ENCODE results near the gene PAN3.

The PAN3 gene

GRCh38 chr13:28199089-28199488, 60.7 kb downstream of the PAN3 start:
- Mint-ChIP-seq H3K27me3 (no peaks in the 10 kb centered on the region), H3K4me1 (peaks cover 16% of the 10 kb centered on the region), H3K27ac (ENCODE audit: low read depth) (no peak overlapping the region), H3K36me3 (ENCODE audit: insufficient read depth) (peaks cover 29% of the 10 kb centered on the region), H3K9me3 (no peaks in the 10 kb centered on the region), H3K4me3 (no peak overlapping the region)
- DNase-seq (ENCODE audit: low spot score in 2 of 2) (no peak), ATAC-seq (replicated peaks; ENCODE audit: extremely low read depth, poor library complexity, severe bottlenecking) (no peak)

GRCh38 chr13:28204043-28204442, 65.7 kb downstream of the PAN3 start:
- H3K36me3 Mint-ChIP-seq (ENCODE audit: insufficient read depth) = peaks cover 15% of the 10 kb centered on the region
- H3K4me3 Mint-ChIP-seq = no peak overlapping the region
- ATAC-seq (replicated peaks; ENCODE audit: extremely low read depth, poor library complexity, severe bottlenecking) (no peak), DNase-seq (ENCODE audit: low spot score in 2 of 2) (no peak)
- no peaks in the 10 kb centered on the region for H3K9me3 Mint-ChIP-seq
- H3K27me3 Mint-ChIP-seq = no peaks in the 10 kb centered on the region
- no peak overlapping the region for H3K27ac Mint-ChIP-seq (ENCODE audit: low read depth)
- H3K4me1 Mint-ChIP-seq = peaks cover 37% of the 10 kb centered on the region

- H3K4me3 Mint-ChIP-seq = no peak overlapping the region
- DNase-seq (ENCODE audit: low spot score in 2 of 2) (no peak), ATAC-seq (replicated peaks; ENCODE audit: extremely low read depth, poor library complexity, severe bottlenecking) (no peak)
- no peak overlapping the region for H3K27ac Mint-ChIP-seq (ENCODE audit: low read depth)
- no peaks in the 10 kb centered on the region for H3K9me3 Mint-ChIP-seq
- H3K36me3 Mint-ChIP-seq (ENCODE audit: insufficient read depth) = peaks cover 17% of the 10 kb centered on the region
- H3K4me1 Mint-ChIP-seq = peaks cover 43% of the 10 kb centered on the region
- no peaks in the 10 kb centered on the region for H3K27me3 Mint-ChIP-seq
Measured at GRCh38 chr13:28204690-28205443, 66.5 kb downstream of the PAN3 start.

- Mint-ChIP-seq H3K36me3 (ENCODE audit: insufficient read depth) (peaks cover 13% of the 10 kb centered on the region), H3K27ac (ENCODE audit: low read depth) (no peak overlapping the region), H3K4me3 (no peak overlapping the region), H3K9me3 (no peaks in the 10 kb centered on the region), H3K27me3 (no peaks in the 10 kb centered on the region), H3K4me1 (no peaks in the 10 kb centered on the region)
- ATAC-seq (replicated peaks; ENCODE audit: extremely low read depth, poor library complexity, severe bottlenecking) (no peak), DNase-seq (ENCODE audit: low spot score in 2 of 2) (no peak)
Measured at GRCh38 chr13:28218679-28219078, 80.3 kb downstream of the PAN3 start.

- H3K4me1 Mint-ChIP-seq = no peaks in the 10 kb centered on the region
- H3K27me3 Mint-ChIP-seq = no peaks in the 10 kb centered on the region
- no peak overlapping the region for H3K27ac Mint-ChIP-seq (ENCODE audit: low read depth)
- peaks cover 14% of the 10 kb centered on the region for H3K36me3 Mint-ChIP-seq (ENCODE audit: insufficient read depth)
- no peak for ATAC-seq (replicated peaks; ENCODE audit: extremely low read depth, poor library complexity, severe bottlenecking)
- H3K9me3 Mint-ChIP-seq = no peaks in the 10 kb centered on the region
- no peak overlapping the region for H3K4me3 Mint-ChIP-seq
- no peak for DNase-seq (ENCODE audit: low spot score in 2 of 2)
Measured at GRCh38 chr13:28219408-28220099, 81.2 kb downstream of the PAN3 start.

- peaks cover 13% of the 10 kb centered on the region for H3K36me3 Mint-ChIP-seq (ENCODE audit: insufficient read depth)
- no peaks in the 10 kb centered on the region for H3K9me3 Mint-ChIP-seq
- H3K4me3 Mint-ChIP-seq = no peak overlapping the region
- no peak overlapping the region for H3K27ac Mint-ChIP-seq (ENCODE audit: low read depth)
- DNase-seq (ENCODE audit: low spot score in 2 of 2) (no peak), ATAC-seq (replicated peaks; ENCODE audit: extremely low read depth, poor library complexity, severe bottlenecking) (no peak)
- no peaks in the 10 kb centered on the region for H3K27me3 Mint-ChIP-seq
- no peaks in the 10 kb centered on the region for H3K4me1 Mint-ChIP-seq
Measured at GRCh38 chr13:28220166-28220565, 81.8 kb downstream of the PAN3 start.

GRCh38 chr13:28229522-28230411, 91.4 kb downstream of the PAN3 start:
- peaks cover 18% of the 10 kb centered on the region for H3K36me3 Mint-ChIP-seq (ENCODE audit: insufficient read depth)
- no peaks in the 10 kb centered on the region for H3K9me3 Mint-ChIP-seq
- H3K4me3 Mint-ChIP-seq = no peak overlapping the region
- H3K27me3 Mint-ChIP-seq = no peaks in the 10 kb centered on the region
- H3K27ac Mint-ChIP-seq (ENCODE audit: low read depth) = no peak overlapping the region
- ATAC-seq (replicated peaks; ENCODE audit: extremely low read depth, poor library complexity, severe bottlenecking) = no peak
- no peak for DNase-seq (ENCODE audit: low spot score in 2 of 2)
- peaks cover 21% of the 10 kb centered on the region for H3K4me1 Mint-ChIP-seq

GRCh38 chr13:28231642-28232041, 93.3 kb downstream of the PAN3 start:
- no peaks in the 10 kb centered on the region for H3K9me3 Mint-ChIP-seq
- DNase-seq (ENCODE audit: low spot score in 2 of 2) (no peak), ATAC-seq (replicated peaks; ENCODE audit: extremely low read depth, poor library complexity, severe bottlenecking) (no peak)
- peak overlapping the region; percentile 59 for H3K27ac Mint-ChIP-seq (ENCODE audit: low read depth)
- H3K4me3 Mint-ChIP-seq = no peak overlapping the region
- H3K36me3 Mint-ChIP-seq (ENCODE audit: insufficient read depth) = peaks cover 14% of the 10 kb centered on the region
- H3K27me3 Mint-ChIP-seq = no peaks in the 10 kb centered on the region
- peaks cover 33% of the 10 kb centered on the region for H3K4me1 Mint-ChIP-seq

- H3K9me3 Mint-ChIP-seq = no peaks in the 10 kb centered on the region
- peaks cover 22% of the 10 kb centered on the region for H3K36me3 Mint-ChIP-seq (ENCODE audit: insufficient read depth)
- H3K4me1 Mint-ChIP-seq = peaks cover 29% of the 10 kb centered on the region
- no peak overlapping the region for H3K4me3 Mint-ChIP-seq
- DNase-seq (ENCODE audit: low spot score in 2 of 2) (no peak), ATAC-seq (replicated peaks; ENCODE audit: extremely low read depth, poor library complexity, severe bottlenecking) (no peak)
- H3K27me3 Mint-ChIP-seq = no peaks in the 10 kb centered on the region
- no peak overlapping the region for H3K27ac Mint-ChIP-seq (ENCODE audit: low read depth)
Measured at GRCh38 chr13:28237944-28238343, 99.6 kb downstream of the PAN3 start.

- Mint-ChIP-seq H3K36me3 (ENCODE audit: insufficient read depth) (peaks cover 12% of the 10 kb centered on the region), H3K9me3 (no peaks in the 10 kb centered on the region)
- no peak for DNase-seq (ENCODE audit: low spot score in 2 of 2)
Measured at GRCh38 chr13:28239374-28239773, 101.0 kb downstream of the PAN3 start.

GRCh38 chr13:28245465-28245864, 107.1 kb downstream of the PAN3 start:
- peaks cover 55% of the 10 kb centered on the region for H3K4me1 Mint-ChIP-seq

More at GRCh38 chr13:28239374-28239773, 101.0 kb downstream of the PAN3 start:
- no peak overlapping the region for H3K4me3 Mint-ChIP-seq
- ATAC-seq (replicated peaks; ENCODE audit: extremely low read depth, poor library complexity, severe bottlenecking) = no peak
- H3K27ac Mint-ChIP-seq (ENCODE audit: low read depth) = no peak overlapping the region
- H3K4me1 Mint-ChIP-seq = peaks cover 29% of the 10 kb centered on the region
- no peaks in the 10 kb centered on the region for H3K27me3 Mint-ChIP-seq

GRCh38 chr13:28246891-28247290, 108.5 kb downstream of the PAN3 start:
- DNase-seq (ENCODE audit: low spot score in 2 of 2) (no peak), ATAC-seq (replicated peaks; ENCODE audit: extremely low read depth, poor library complexity, severe bottlenecking) (no peak)
- H3K9me3 Mint-ChIP-seq = no peaks in the 10 kb centered on the region
- H3K4me1 Mint-ChIP-seq = peaks cover 66% of the 10 kb centered on the region
- H3K27me3 Mint-ChIP-seq = no peaks in the 10 kb centered on the region
- H3K4me3 Mint-ChIP-seq = no peak overlapping the region
- H3K36me3 Mint-ChIP-seq (ENCODE audit: insufficient read depth) = peaks cover 28% of the 10 kb centered on the region
- peak overlapping the region; percentile 2 for H3K27ac Mint-ChIP-seq (ENCODE audit: low read depth)

More at GRCh38 chr13:28245465-28245864, 107.1 kb downstream of the PAN3 start:
- Mint-ChIP-seq H3K4me3 (no peak overlapping the region), H3K27me3 (no peaks in the 10 kb centered on the region), H3K36me3 (ENCODE audit: insufficient read depth) (peaks cover 22% of the 10 kb centered on the region), H3K9me3 (no peaks in the 10 kb centered on the region), H3K27ac (ENCODE audit: low read depth) (no peak overlapping the region)
- ATAC-seq (replicated peaks; ENCODE audit: extremely low read depth, poor library complexity, severe bottlenecking) (no peak), DNase-seq (ENCODE audit: low spot score in 2 of 2) (no peak)

All from central memory CD8-positive, alpha-beta T cell (primary cell).